HCT116 (cell line): ENCODE measurements around the gene PATL1. TPM values are rescaled to one million over a fixed set of nuclear protein-coding genes. Genes with fewer than 3 reads are reported as not detected.

ENCODE experiments used
- ATAC-seq: fragments of 200-7000 bp; cut with Tn5 transposase; 2 replicates; pipeline ENCODE4 v1.9.1; 2020; ENCODE audit warnings: mild to moderate bottlenecking, moderate library complexity
- BruUV-seq: library from RNA; stranded (reverse); fragments of 400-500 nt; replicated peaks from 2 replicates; lab custom pipeline; 2021; lab: Mats Ljungman, UMichigan
- CTCF ChIA-PET: fragments of 300-600 bp; sonication (Branson Sonifier 250); formaldehyde crosslinking; loops from one replicate; lab custom pipeline; 2021; ENCODE audit warnings: antibody characterized with exemption; lab: Charles Lee
- POLR2A ChIA-PET: fragments of 300-600, 350-600 bp; sonication (Branson Sonifier 250); formaldehyde crosslinking; loops from one replicate; lab custom pipeline; 2021; ENCODE audit warnings: antibody characterized with exemption; lab: Charles Lee
- RAD21 ChIA-PET, 2 experiments: fragments of 300-600 bp; sonication (Branson Sonifier 250); formaldehyde crosslinking; loops; one replicate each; lab custom pipeline; 2023; ENCODE audit warnings: low total read pairs in 2 of 2; ENCODE audit not compliant: uncharacterized antibody in 2 of 2, unreplicated experiment in 2 of 2, low non-redundant PET in 1 of 2; lab: Charles Lee
- DNase-seq: peaks from one replicate; pipeline ENCODE4 v3.0.0-alpha.2; 2010; ENCODE audit warnings: low read depth, low spot score
- H2AFZ ChIP-seq: fragments of 200-600 bp; shearing (Covaris generic), sonication (generic); 2 replicates; pipeline ENCODE4 v1.6.1; 2017; ENCODE audit warnings: low read depth, mixed run types, mixed read lengths, antibody characterized with exemption, low read length; ENCODE audit not compliant: poor library complexity, severe bottlenecking
- H3K27ac ChIP-seq: 2 replicates; pipeline ENCODE4 v1.5.1; 2012; ENCODE audit warnings: low read depth, low read length
- H3K27me3 ChIP-seq: fragments of 200-600 bp; sonication (generic); 2 replicates; pipeline ENCODE4 v1.6.1; 2016; ENCODE audit warnings: mixed run types, low read length, mixed read lengths; ENCODE audit not compliant: insufficient read depth
- H3K36me3 ChIP-seq, 2 experiments: fragments of 200-500 bp in 1 of 2; fragments of 200-600 bp in 1 of 2; sonication (Bioruptor generic) in 1 of 2; sonication (generic) in 1 of 2; 2 replicates each; pipeline versions ENCODE4 v1.5.1 to v1.6.1; 2014 to 2016; ENCODE audit warnings: low read length in 2 of 2, inconsistent platforms in 1 of 2, mixed read lengths in 1 of 2, mixed run types in 1 of 2; ENCODE audit not compliant: insufficient read depth in 2 of 2, control insufficient read depth in 1 of 2
- H3K4me1 ChIP-seq, 2 experiments: fragments of 200-600 bp in 1 of 2; sonication (generic) in 1 of 2; 2 replicates each; pipeline versions ENCODE4 v1.5.1 to v1.6.1; 2012 to 2017; ENCODE audit warnings: low read length in 2 of 2, inconsistent platforms in 1 of 2, mild to moderate bottlenecking in 1 of 2, mixed read lengths in 1 of 2, mixed run types in 1 of 2, moderate library complexity in 1 of 2; ENCODE audit not compliant: insufficient read depth in 2 of 2, control insufficient read depth in 1 of 2
- H3K4me2 ChIP-seq: fragments of 200-600 bp; sonication (generic); 2 replicates; pipeline ENCODE4 v1.6.1; 2017; ENCODE audit warnings: mixed run types, low read length, mixed read lengths
- H3K4me3 ChIP-seq, 2 experiments: fragments of 200-600 bp in 1 of 2; sonication (generic) in 1 of 2; replicated peaks in 1 of 2; 2 replicates each; pipeline ENCODE4 v1.5.1; 2011 to 2016; ENCODE audit warnings: low read length in 2 of 2, control low read depth in 1 of 2, low read depth in 1 of 2, mild to moderate bottlenecking in 1 of 2, mixed read lengths in 1 of 2, mixed run types in 1 of 2
- H3K79me2 ChIP-seq: fragments of 200-600 bp; sonication (generic); 2 replicates; pipeline ENCODE4 v1.6.1; 2017; ENCODE audit warnings: mild to moderate bottlenecking, mixed run types, low read length, moderate library complexity, mixed read lengths; ENCODE audit not compliant: insufficient read depth
- H3K9ac ChIP-seq: fragments of 200-600 bp; sonication (generic); 2 replicates; pipeline ENCODE4 v1.6.1; 2016; ENCODE audit warnings: low read length, mixed read lengths
- H3K9me2 ChIP-seq: fragments of 200-600 bp; sonication (generic), shearing (Covaris generic); 2 replicates; pipeline ENCODE4 v1.6.1; 2017; ENCODE audit warnings: mixed run types, mild to moderate bottlenecking, moderate library complexity; ENCODE audit not compliant: insufficient read depth
- H3K9me3 ChIP-seq, 2 experiments: fragments of 200-500 bp in 1 of 2; fragments of 200-600 bp in 1 of 2; sonication (Bioruptor generic) in 1 of 2; sonication (generic) in 1 of 2; 2 replicates each; pipeline ENCODE4 v1.6.1; 2014 to 2017; ENCODE audit warnings: low read length in 2 of 2, mixed read lengths in 2 of 2, inconsistent platforms in 1 of 2, low read depth in 1 of 2, mild to moderate bottlenecking in 1 of 2, mixed run types in 1 of 2, moderate library complexity in 1 of 2; ENCODE audit not compliant: control insufficient read depth in 1 of 2, insufficient read depth in 1 of 2
- H4K20me1 ChIP-seq: fragments of 200-600 bp; sonication (generic), shearing (Covaris generic); 2 replicates; pipeline ENCODE4 v1.6.1; 2017; ENCODE audit warnings: mixed run types, mild to moderate bottlenecking, moderate library complexity; ENCODE audit not compliant: insufficient read depth
- ATF3 ChIP-seq: IDR thresholded peaks from 2 replicates; pipeline ENCODE4 v1.6.1; 2012
- CBX3 ChIP-seq: IDR thresholded peaks from 2 replicates; pipeline ENCODE4 v1.6.1; 2012; ENCODE audit warnings: low read depth
- CTCF ChIP-seq, 3 experiments: fragments of 200-600 bp in 1 of 3; sonication (generic) in 1 of 3; IDR thresholded peaks in 2 of 3; conservative IDR thresholded peaks in 1 of 3; 2 replicates each; pipeline ENCODE4 v1.5.1; 2012 to 2017; ENCODE audit warnings: low read depth in 2 of 3, low read length in 2 of 3, antibody characterized with exemption in 1 of 3, borderline replicate concordance in 1 of 3, control low read depth in 1 of 3, mild to moderate bottlenecking in 1 of 3, mixed read lengths in 1 of 3, mixed run types in 1 of 3, moderate library complexity in 1 of 3; ENCODE audit not compliant: insufficient read depth in 1 of 3
- EGR1 ChIP-seq: IDR thresholded peaks from 2 replicates; pipeline ENCODE4 v1.6.1; 2012; ENCODE audit warnings: low read depth
- ELF1 ChIP-seq: IDR thresholded peaks from 2 replicates; pipeline ENCODE4 v1.6.1; 2012; ENCODE audit warnings: low read depth, borderline replicate concordance
- EZH2 ChIP-seq: fragments of 200-600 bp; sonication (generic); IDR thresholded peaks from 2 replicates; pipeline ENCODE4 v1.6.1; 2017; ENCODE audit warnings: antibody characterized with exemption, mixed run types
- EZH2phosphoT487 ChIP-seq: fragments of 200-600 bp; IDR thresholded peaks from 2 replicates; pipeline ENCODE4 v1.6.1; 2018; ENCODE audit warnings: antibody characterized with exemption, borderline replicate concordance
- FOSL1 ChIP-seq: IDR thresholded peaks from 2 replicates; pipeline ENCODE4 v1.6.1; 2012; ENCODE audit warnings: low read depth
- JUND ChIP-seq: IDR thresholded peaks from 2 replicates; pipeline ENCODE4 v1.6.1; 2012
- MAX ChIP-seq: IDR thresholded peaks from 2 replicates; pipeline ENCODE4 v1.6.1; 2012
- POLR2A ChIP-seq: IDR thresholded peaks from 2 replicates; pipeline ENCODE4 v1.7.0; 2011; ENCODE audit warnings: borderline replicate concordance; ENCODE audit not compliant: insufficient read depth, insufficient read length; ENCODE audit errors: extremely low read depth
- RAD21 ChIP-seq: IDR thresholded peaks from 2 replicates; pipeline ENCODE4 v1.6.1; 2012; ENCODE audit warnings: low read depth, mild to moderate bottlenecking
- REST ChIP-seq: IDR thresholded peaks from 2 replicates; pipeline ENCODE4 v1.6.1; 2012; ENCODE audit warnings: low read depth
- SIN3A ChIP-seq: IDR thresholded peaks from 2 replicates; pipeline ENCODE4 v1.6.1; 2012; ENCODE audit warnings: low read depth
- SP1 ChIP-seq: IDR thresholded peaks from 2 replicates; pipeline ENCODE4 v1.6.1; 2012; ENCODE audit warnings: low read depth
- SRF ChIP-seq: IDR thresholded peaks from 2 replicates; pipeline ENCODE4 v1.6.1; 2012; ENCODE audit warnings: low read depth
- TCF7L2 ChIP-seq: IDR thresholded peaks from 2 replicates; pipeline ENCODE4 v1.7.0; 2011; ENCODE audit warnings: borderline replicate concordance, inconsistent platforms; ENCODE audit not compliant: insufficient read depth, insufficient read length; ENCODE audit errors: extremely low read depth
- ZBTB33 ChIP-seq: IDR thresholded peaks from 2 replicates; pipeline ENCODE4 v1.6.1; 2011; ENCODE audit warnings: mild to moderate bottlenecking, low read length, moderate library complexity; ENCODE audit not compliant: insufficient replicate concordance; ENCODE audit errors: extremely low read depth
- ZFX ChIP-seq: fragments of 450-650 bp; IDR thresholded peaks from 2 replicates; pipeline ENCODE4 v1.6.1; 2017
- ZNF274 ChIP-seq: fragments of 200-500 bp; sonication (Bioruptor generic); IDR thresholded peaks from 2 replicates; pipeline ENCODE4 v1.6.1; 2014; ENCODE audit warnings: mild to moderate bottlenecking, low read depth, low read length, inconsistent platforms
- intact Hi-C: fragments of 100-400 bp; cut with micrococcal nuclease; formaldehyde crosslinking; loops from 2 replicates; pipeline ENCODE4 v1.10.0; 2022
- total RNA-seq: library from RNA; stranded (reverse); gene quantifications from one replicate; pipeline ENCODE4 v1.2.1, GENCODE V29; 2021; ENCODE audit not compliant: unreplicated experiment

The PATL1 gene
- total RNA-seq, 1 experiment from 2014 or later, result 37.6 TPM

GRCh38 chr11:59669611-59670009 lies 773 bp upstream of the PATL1 start:
- ATAC-seq (no peak), DNase-seq (no peak)
- peak overlapping the region; percentile 87 for H3K4me2 ChIP-seq
- peak overlapping the region; percentile 50 to 90 for H3K4me3 ChIP-seq
- ChIA-PET POLR2A (interaction anchor here (0.6 to 1.4 kb wide), 2 partner anchors 20 to 54 kb away, joined by 3 to 9 read pairs; partner anchors contain the start of gene OSBP), CTCF (interaction anchor here (0.7 to 1.9 kb wide), 5 partner anchors 8 to 483 kb away, joined by 3 to 6 read pairs (median 3); no protein-coding TSS in a partner anchor), RAD21 (no interaction called here)
- no peaks in the 10 kb centered on the region for H3K9me3 ChIP-seq
- H4K20me1 ChIP-seq, result peaks cover 6% of the 10 kb centered on the region; the same call in 1 of the 2 replicates
- H3K36me3 ChIP-seq, result peaks cover 12 to 14% of the 10 kb centered on the region in 2 experiments
- TSS peak; percentile 97 for BruUV-seq
- peak overlapping the region; percentile 83 for H3K9ac ChIP-seq
- H3K27me3 ChIP-seq, result no peaks in the 10 kb centered on the region
- H3K9me2 ChIP-seq, result no peaks in the 10 kb centered on the region
- H3K27ac ChIP-seq, result peak overlapping the region; percentile 57
- TF ChIP-seq ELF1, result no peak
- no peak for TF ChIP-seq REST
- TF ChIP-seq SRF, result no peak
- TF ChIP-seq FOSL1, result no peak
- no peak for TF ChIP-seq ZNF274
- no peak for TF ChIP-seq POLR2A
- no peak for TF ChIP-seq MAX
- TF ChIP-seq CBX3, result no peak
- no peak for TF ChIP-seq ZFX
- no peak for TF ChIP-seq EZH2phosphoT487
- TF ChIP-seq CTCF (IDR thresholded peaks at IDR 0.05 in 2 of 3, conservative IDR thresholded peaks at IDR 0.05 in 1 of 3; ENCODE audit: borderline replicate concordance in 1 of 3, insufficient read depth in 1 of 3, low read depth in 2 of 3, low read length in 2 of 3), result no peak
- no peak for TF ChIP-seq ZBTB33
- no peak for TF ChIP-seq SP1
- TF ChIP-seq RAD21, result no peak
- no peak for TF ChIP-seq ATF3
- no peak for TF ChIP-seq JUND
- TF ChIP-seq EZH2, result no peak
- TF ChIP-seq SIN3A, result no peak
- TF ChIP-seq TCF7L2, result no peak
- no peak for TF ChIP-seq EGR1
- intact Hi-C loops, result no loop called here
- H3K79me2 ChIP-seq, result peaks cover 39% of the 10 kb centered on the region
- peak overlapping the region; percentile 75 for H2AFZ ChIP-seq
- H3K4me1 ChIP-seq, result peaks cover 13 to 23% of the 10 kb centered on the region in 2 experiments; a peak in 3 of 4 replicates
